ENCODE measurements around the gene DUOX2.

DNA sequence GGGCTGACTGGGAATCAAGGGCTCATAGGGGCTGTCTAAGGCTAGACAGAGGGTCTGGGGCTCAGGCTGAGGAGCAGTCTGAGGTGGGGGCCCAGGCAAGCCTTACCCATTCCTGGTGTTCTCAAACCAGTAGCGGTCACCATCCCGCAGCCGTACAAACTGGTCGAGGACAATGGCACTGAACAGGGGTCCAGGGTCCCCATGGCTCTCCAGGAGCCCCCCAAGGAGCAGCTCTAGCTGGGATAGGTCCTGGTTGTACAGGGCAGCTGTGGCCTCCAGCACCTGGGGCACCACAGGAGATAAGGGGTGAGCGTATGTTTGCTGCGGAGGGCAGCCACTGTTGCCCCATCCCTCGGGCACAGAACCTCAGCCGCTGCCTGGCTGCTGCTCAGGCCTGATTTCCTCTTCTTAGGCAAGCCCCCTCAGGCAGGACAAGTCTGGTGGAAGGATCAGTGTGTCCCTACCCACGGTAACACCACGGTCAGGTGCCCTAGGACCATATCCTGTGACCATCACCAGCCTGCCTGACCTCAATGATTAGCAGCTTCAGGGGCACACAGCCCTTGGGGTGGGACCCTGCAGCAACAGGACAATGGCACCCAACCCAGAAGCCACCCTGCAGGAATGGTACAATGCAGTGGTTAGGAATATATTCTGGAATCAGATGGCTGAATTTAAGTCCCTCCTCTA is 5.9 kb downstream of the DUOX2 start:
- TF ChIP-seq CTCF (conservative IDR thresholded peaks at IDR 0.05; ENCODE audit: low read length) (no peak), EZH2phosphoT487 (IDR thresholded peaks at IDR 0.05; ENCODE audit: borderline replicate concordance) (no peak)

Data from Loucy (cell line).